Effector memory CD8-positive, alpha-beta T cell (primary cell): ENCODE measurements around the gene STARD13.

Source experiments
- ATAC-seq: fragments of 150-1000 bp; cut with Tn5 transposase; replicated peaks from 2 replicates; pipeline ENCODE4 v1.10.0; 2021; ENCODE audit warnings: mild to moderate bottlenecking, moderate library complexity
- DNase-seq, 3 experiments: peaks; one replicate each; pipeline ENCODE4 v3.0.0; 2021
- H3K27ac Mint-ChIP-seq, 2 donors: one replicate each; pipeline ENCODE4 v1.8.0; 2022; ENCODE audit warnings: mild to moderate bottlenecking in 2 of 2, mixed read lengths in 2 of 2, moderate library complexity in 2 of 2
- H3K27me3 Mint-ChIP-seq, 2 donors: one replicate each; pipeline ENCODE4 v1.8.0; 2022; ENCODE audit warnings: mixed read lengths in 2 of 2
- H3K36me3 Mint-ChIP-seq: one replicate; pipeline ENCODE4 v1.8.0; 2022; ENCODE audit warnings: mild to moderate bottlenecking, moderate library complexity, mixed read lengths; ENCODE audit not compliant: insufficient read depth
- H3K4me1 Mint-ChIP-seq, 2 donors: one replicate each; pipeline ENCODE4 v1.8.0; 2022; ENCODE audit warnings: low read depth in 2 of 2, mixed read lengths in 2 of 2
- H3K4me3 Mint-ChIP-seq, 2 donors: one replicate each; pipeline ENCODE4 v1.8.0; 2022; ENCODE audit warnings: mild to moderate bottlenecking in 2 of 2, mixed read lengths in 2 of 2, moderate library complexity in 2 of 2
- H3K9me3 Mint-ChIP-seq, 2 donors: one replicate each; pipeline ENCODE4 v1.8.0; 2022; ENCODE audit warnings: mixed read lengths in 2 of 2

Gene STARD13

GRCh38 chr13:33146843-33147611, 138.5 kb downstream of the STARD13 start:
- Mint-ChIP-seq H3K36me3 (no peaks in the 10 kb centered on the region), H3K27me3 (peaks cover 17 to 25% of the 10 kb centered on the region in 2 donors), H3K4me3 (no peak overlapping the region), H3K9me3 (no peaks in the 10 kb centered on the region), H3K27ac (no peak overlapping the region), H3K4me1 (no peaks in the 10 kb centered on the region)
- DNase-seq (no peak), ATAC-seq (no peak)

DNA sequence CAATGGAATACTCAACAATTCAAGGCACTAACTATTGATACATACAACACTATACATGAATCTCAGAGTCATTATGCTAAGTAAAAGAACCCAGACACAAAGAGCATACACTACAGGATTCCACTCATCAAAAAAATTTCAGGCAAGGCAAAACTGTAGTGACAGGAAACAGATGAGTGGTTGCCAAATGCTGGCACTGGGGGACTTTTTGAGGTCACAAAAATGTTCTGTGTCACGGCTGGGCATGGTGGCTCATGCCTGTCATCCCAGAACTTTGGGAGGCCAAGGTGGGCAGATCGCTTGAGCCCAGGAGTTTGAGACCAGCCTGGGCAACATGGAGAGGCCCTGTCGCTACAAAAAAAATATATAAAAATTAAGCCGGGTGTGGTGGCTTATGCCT, 139.9 kb downstream of the STARD13 start:
- ATAC-seq (no peak), DNase-seq (no peak)
- H3K4me1 Mint-ChIP-seq: no peaks in the 10 kb centered on the region
- H3K36me3 Mint-ChIP-seq: no peaks in the 10 kb centered on the region
- no peak overlapping the region for H3K27ac Mint-ChIP-seq
- no peak overlapping the region for H3K4me3 Mint-ChIP-seq
- H3K27me3 Mint-ChIP-seq: peaks cover 8 to 13% of the 10 kb centered on the region in 2 donors
- no peaks in the 10 kb centered on the region for H3K9me3 Mint-ChIP-seq

DNA sequence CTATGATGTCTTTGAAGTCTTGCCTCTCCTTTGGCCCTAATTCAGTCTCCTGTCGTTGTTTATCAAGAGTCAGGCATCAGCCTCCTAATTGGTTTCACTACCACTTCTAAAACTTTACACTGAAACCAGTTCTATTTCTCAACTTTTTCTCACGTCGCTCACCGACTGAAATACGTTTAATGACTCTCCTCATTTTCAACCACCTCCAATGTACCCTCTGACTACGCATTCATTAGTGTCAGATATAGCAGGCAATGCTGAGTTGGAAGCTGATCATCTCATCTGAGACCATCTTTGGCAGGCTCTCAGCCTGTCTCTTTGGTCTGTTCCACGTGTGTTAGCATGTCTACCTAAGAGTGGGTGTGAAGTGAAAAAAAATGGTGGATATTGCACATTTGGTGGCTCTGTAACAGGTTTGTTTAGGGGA, 141.2 kb downstream of the STARD13 start:
- no peaks in the 10 kb centered on the region for H3K4me1 Mint-ChIP-seq
- no peaks in the 10 kb centered on the region for H3K36me3 Mint-ChIP-seq
- ATAC-seq (no peak), DNase-seq (no peak)
- peaks cover 8 to 13% of the 10 kb centered on the region in 2 donors for H3K27me3 Mint-ChIP-seq
- no peaks in the 10 kb centered on the region for H3K9me3 Mint-ChIP-seq
- no peak overlapping the region for H3K27ac Mint-ChIP-seq
- H3K4me3 Mint-ChIP-seq: no peak overlapping the region

DNA sequence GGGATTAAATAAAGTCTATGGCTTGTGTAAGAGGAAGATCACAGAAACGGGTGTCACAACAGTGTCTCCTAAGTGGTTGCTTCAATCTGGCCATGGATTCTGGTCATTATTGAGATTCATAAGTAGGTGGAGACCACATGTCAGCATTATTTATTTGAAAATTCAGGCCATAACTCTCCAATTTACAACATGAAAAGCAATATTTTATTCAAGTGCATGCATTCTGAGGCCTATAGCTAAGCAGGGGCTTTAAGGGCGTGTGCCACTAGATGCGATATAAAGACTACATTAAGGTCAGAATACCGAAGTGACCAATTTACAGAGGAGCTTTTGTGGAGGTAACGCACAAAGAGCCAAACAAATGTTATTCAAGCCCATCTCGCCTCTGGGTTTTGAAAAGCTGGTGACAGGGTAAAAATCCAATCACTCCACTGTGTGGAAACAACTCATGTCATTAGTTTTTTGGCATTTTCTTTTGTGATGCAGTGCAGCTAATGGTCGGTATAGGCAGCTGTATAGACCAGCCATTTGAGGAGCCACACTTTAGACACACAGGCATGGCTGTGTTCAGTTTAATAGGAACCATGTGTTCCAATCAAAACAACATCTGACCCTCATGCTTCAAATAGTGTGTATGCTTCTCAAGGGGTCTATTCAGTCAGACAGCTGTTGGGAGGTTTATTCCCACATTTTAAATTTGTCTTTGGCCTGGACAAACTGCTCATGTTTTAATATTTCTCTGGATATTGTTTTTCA, 145.6 kb downstream of the STARD13 start:
- H3K36me3 Mint-ChIP-seq: no peaks in the 10 kb centered on the region

GRCh38 chr13:33139184-33139583, 146.4 kb downstream of the STARD13 start:
- Mint-ChIP-seq H3K4me1 (no peaks in the 10 kb centered on the region), H3K4me3 (no peak overlapping the region), H3K27me3 (peaks cover 2 to 6% of the 10 kb centered on the region in 2 donors), H3K27ac (no peak overlapping the region), H3K9me3 (no peaks in the 10 kb centered on the region), H3K36me3 (no peaks in the 10 kb centered on the region)
- no peak for ATAC-seq
- no peak for DNase-seq

More for the DNA sequence above, 145.6 kb downstream of the STARD13 start:
- H3K4me3 Mint-ChIP-seq: no peak overlapping the region
- no peak overlapping the region for H3K27ac Mint-ChIP-seq
- ATAC-seq (no peak), DNase-seq (no peak)
- peaks cover 8 to 13% of the 10 kb centered on the region in 2 donors for H3K27me3 Mint-ChIP-seq
- no peaks in the 10 kb centered on the region for H3K9me3 Mint-ChIP-seq
- H3K4me1 Mint-ChIP-seq: no peaks in the 10 kb centered on the region

DNA sequence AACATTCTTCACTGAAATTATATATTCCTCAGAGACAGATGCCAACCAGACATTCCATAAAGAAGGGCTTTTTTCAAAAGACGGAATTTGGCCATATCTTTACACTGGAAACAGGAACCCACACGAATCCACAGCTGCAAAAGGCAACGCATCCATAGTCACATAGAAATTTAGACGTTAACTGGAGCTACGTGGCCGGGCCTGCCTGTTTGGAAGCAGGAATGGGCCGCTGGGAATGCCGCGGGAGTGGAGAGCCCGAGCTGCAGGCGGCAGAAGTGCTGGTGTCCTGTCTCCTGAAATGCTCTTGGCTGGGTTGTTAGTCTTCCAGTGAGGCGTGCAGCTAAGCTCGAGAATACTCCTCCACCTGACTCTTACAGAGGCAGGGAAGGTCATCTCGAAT, 147.1 kb downstream of the STARD13 start:
- H3K4me1 Mint-ChIP-seq: no peaks in the 10 kb centered on the region
- no peak for DNase-seq
- no peak overlapping the region for H3K4me3 Mint-ChIP-seq
- H3K27me3 Mint-ChIP-seq: no peaks in the 10 kb centered on the region
- no peak for ATAC-seq
- no peaks in the 10 kb centered on the region for H3K36me3 Mint-ChIP-seq
- H3K27ac Mint-ChIP-seq: no peak overlapping the region
- no peaks in the 10 kb centered on the region for H3K9me3 Mint-ChIP-seq

GRCh38 chr13:33137721-33138120, 147.8 kb downstream of the STARD13 start:
- Mint-ChIP-seq H3K4me3 (no peak overlapping the region), H3K27me3 (no peaks in the 10 kb centered on the region), H3K27ac (no peak overlapping the region), H3K4me1 (no peaks in the 10 kb centered on the region), H3K9me3 (no peaks in the 10 kb centered on the region), H3K36me3 (no peaks in the 10 kb centered on the region)
- DNase-seq (no peak), ATAC-seq (no peak)

GRCh38 chr13:33135097-33135496, 150.5 kb downstream of the STARD13 start:
- no peaks in the 10 kb centered on the region for H3K4me1 Mint-ChIP-seq
- H3K9me3 Mint-ChIP-seq: no peaks in the 10 kb centered on the region
- ATAC-seq: no peak
- no peak for DNase-seq
- H3K4me3 Mint-ChIP-seq: no peak overlapping the region
- no peaks in the 10 kb centered on the region for H3K36me3 Mint-ChIP-seq
- H3K27ac Mint-ChIP-seq: no peak overlapping the region
- no peaks in the 10 kb centered on the region for H3K27me3 Mint-ChIP-seq

DNA sequence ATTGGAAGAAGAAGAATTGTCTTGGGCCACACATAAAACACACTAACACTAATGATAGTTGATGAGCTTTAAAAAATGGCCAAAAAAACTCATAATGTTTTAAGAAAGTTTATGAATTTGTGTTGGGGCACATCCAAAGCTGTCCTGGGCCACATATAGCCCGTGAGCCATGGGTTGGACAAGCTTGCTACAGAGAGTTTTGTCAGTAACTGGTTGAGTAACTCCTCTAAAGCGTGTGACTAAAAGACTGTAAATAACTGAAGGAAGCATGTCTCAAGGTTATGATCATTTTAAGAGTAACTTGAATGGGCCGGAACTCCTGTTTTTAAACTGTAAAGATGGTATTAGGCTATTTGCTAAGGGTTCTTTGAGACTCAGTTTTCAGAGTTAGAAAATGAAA, 151.3 kb downstream of the STARD13 start:
- H3K4me3 Mint-ChIP-seq: no peak overlapping the region
- no peaks in the 10 kb centered on the region for H3K9me3 Mint-ChIP-seq
- no peak for ATAC-seq
- DNase-seq: no peak
- no peaks in the 10 kb centered on the region for H3K36me3 Mint-ChIP-seq
- H3K4me1 Mint-ChIP-seq: no peaks in the 10 kb centered on the region
- H3K27ac Mint-ChIP-seq: no peak overlapping the region
- no peaks in the 10 kb centered on the region for H3K27me3 Mint-ChIP-seq

GRCh38 chr13:33132644-33133440, 152.7 kb downstream of the STARD13 start:
- ATAC-seq (no peak), DNase-seq (no peak)
- Mint-ChIP-seq H3K27me3 (no peaks in the 10 kb centered on the region), H3K4me1 (no peaks in the 10 kb centered on the region), H3K4me3 (no peak overlapping the region), H3K27ac (no peak overlapping the region), H3K36me3 (no peaks in the 10 kb centered on the region), H3K9me3 (no peaks in the 10 kb centered on the region)

DNA sequence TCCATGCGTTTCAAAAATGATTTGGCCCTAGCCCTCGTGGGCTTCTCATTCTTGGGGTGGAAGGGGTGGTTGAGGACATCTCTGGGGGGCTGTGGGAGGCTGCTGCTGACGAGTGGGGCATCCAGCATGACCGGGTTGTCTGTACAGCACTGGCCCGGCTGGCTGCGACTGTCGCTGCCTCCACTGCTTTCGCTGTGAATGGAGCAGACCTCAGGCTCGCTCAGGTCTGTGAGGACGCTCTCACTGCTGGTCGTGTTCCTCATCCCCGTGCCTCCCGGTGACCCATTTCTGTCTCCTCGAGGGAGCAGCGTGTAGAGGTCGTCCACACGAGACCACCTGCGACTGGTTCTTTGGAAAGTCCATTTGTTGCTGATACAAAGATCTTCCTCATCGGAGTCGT, 155.7 kb downstream of the STARD13 start:
- H3K4me1 Mint-ChIP-seq: no peaks in the 10 kb centered on the region
- H3K27ac Mint-ChIP-seq: no peak overlapping the region
- H3K4me3 Mint-ChIP-seq: no peak overlapping the region
- H3K27me3 Mint-ChIP-seq: no peaks in the 10 kb centered on the region
- H3K36me3 Mint-ChIP-seq: no peaks in the 10 kb centered on the region
- H3K9me3 Mint-ChIP-seq: no peaks in the 10 kb centered on the region
- DNase-seq (no peak), ATAC-seq (no peak)

GRCh38 chr13:33129094-33129832, 156.3 kb downstream of the STARD13 start:
- Mint-ChIP-seq H3K4me3 (no peak overlapping the region), H3K27me3 (no peaks in the 10 kb centered on the region), H3K36me3 (no peaks in the 10 kb centered on the region), H3K27ac (no peak overlapping the region), H3K4me1 (no peaks in the 10 kb centered on the region), H3K9me3 (no peaks in the 10 kb centered on the region)
- ATAC-seq (no peak), DNase-seq (no peak)

- no peak overlapping the region for H3K4me3 Mint-ChIP-seq
- peaks cover 0 to 7% of the 10 kb centered on the region in 2 donors for H3K27me3 Mint-ChIP-seq
- H3K4me1 Mint-ChIP-seq: no peaks in the 10 kb centered on the region
- H3K9me3 Mint-ChIP-seq: no peaks in the 10 kb centered on the region
- H3K27ac Mint-ChIP-seq: no peak overlapping the region
- no peaks in the 10 kb centered on the region for H3K36me3 Mint-ChIP-seq
- DNase-seq (no peak), ATAC-seq (no peak)
These were observed 157.4 kb downstream of the STARD13 start for GRCh38 chr13:33128134-33128533.
